H1 (cell line): ENCODE results near the gene C1orf87. TPM values are rescaled to one million over a fixed set of nuclear protein-coding genes. Genes with fewer than 3 reads are reported as not detected.

ENCODE experiments used
- CTCF ChIA-PET: fragments of 300-600 bp; sonication (Branson Sonifier 250); formaldehyde crosslinking; loops from one replicate; lab custom pipeline; 2021; ENCODE audit not compliant: partially characterized antibody; lab: Charles Lee
- POLR2A ChIA-PET: fragments of 300-600 bp; sonication (Branson Sonifier 250); formaldehyde crosslinking; loops from one replicate; lab custom pipeline; 2021; ENCODE audit warnings: inconsistent platforms; ENCODE audit not compliant: partially characterized antibody; lab: Charles Lee
- DNase-seq, 2 experiments: peaks; one replicate each; pipeline versions ENCODE4 v3.0.0 to v3.0.0-alpha.2; 2010 to 2022; ENCODE audit warnings: low spot score in 2 of 2, low read depth in 1 of 2, mixed read lengths in 1 of 2
- FAIRE-seq: peaks from 2 replicates; lab custom pipeline; 2011; peaks lifted over from hg19 to GRCh38; lab: Jason Lieb, UNC
- H2AFZ ChIP-seq: 2 replicates; pipeline ENCODE4 v1.8.1; 2012; ENCODE audit warnings: low read length, inconsistent platforms
- H2AK5ac ChIP-seq: 2 replicates; pipeline ENCODE4 v1.6.1; 2013; ENCODE audit warnings: low read depth, low read length
- H2BK120ac ChIP-seq: replicated peaks from 2 replicates; pipeline ENCODE3; 2013; ENCODE audit warnings: low read depth, low read length, inconsistent platforms
- H2BK12ac ChIP-seq: 2 replicates; pipeline ENCODE4 v1.6.1; 2013; ENCODE audit warnings: low read depth, low read length
- H2BK15ac ChIP-seq: 2 replicates; pipeline ENCODE4 v1.6.1; 2013; ENCODE audit warnings: low read length
- H2BK20ac ChIP-seq: 2 replicates; pipeline ENCODE4 v1.6.1; 2013; ENCODE audit warnings: low read length
- H2BK5ac ChIP-seq: 2 replicates; pipeline ENCODE4 v1.6.1; 2013; ENCODE audit warnings: low read depth, low read length
- H3K14ac ChIP-seq: 2 replicates; pipeline ENCODE4 v1.6.1; 2013; ENCODE audit warnings: inconsistent platforms; ENCODE audit not compliant: insufficient read length
- H3K18ac ChIP-seq: 2 replicates; pipeline ENCODE4 v1.6.1; 2013; ENCODE audit warnings: low read length; ENCODE audit errors: extremely low read depth
- H3K23ac ChIP-seq: 2 replicates; pipeline ENCODE4 v1.6.1; 2013; ENCODE audit warnings: inconsistent platforms; ENCODE audit not compliant: insufficient read length
- H3K23me2 ChIP-seq: 2 replicates; pipeline ENCODE4 v1.6.1; 2013; ENCODE audit warnings: low read depth, low read length
- H3K27ac ChIP-seq: 2 replicates; pipeline ENCODE4 v1.6.1; 2011; ENCODE audit warnings: low read depth, low read length, inconsistent platforms
- H3K27me3 ChIP-seq, 4 experiments: replicated peaks in 1 of 4; 1 replicate in 1 of 4; 2 replicates in 3 of 4; pipeline versions ENCODE4 v1.6.1 to v1.8.1; 2011 to 2013; ENCODE audit warnings: low read length in 3 of 4, mild to moderate bottlenecking in 3 of 4, inconsistent platforms in 2 of 4, mixed read lengths in 2 of 4, moderate library complexity in 1 of 4; ENCODE audit not compliant: control insufficient read depth in 3 of 4, insufficient read depth in 3 of 4; ENCODE audit errors: extremely low read depth in 1 of 4
- H3K36me3 ChIP-seq, 4 experiments: 2 replicates each; pipeline versions ENCODE4 v1.6.1 to v1.8.1; 2011 to 2013; ENCODE audit warnings: mild to moderate bottlenecking in 4 of 4, low read length in 3 of 4, moderate library complexity in 2 of 4, control low read depth in 1 of 4, inconsistent platforms in 1 of 4; ENCODE audit not compliant: insufficient read depth in 4 of 4, control insufficient read depth in 2 of 4
- H3K4ac ChIP-seq: replicated peaks from 2 replicates; pipeline ENCODE3; 2013; ENCODE audit warnings: low read length, low read depth, mixed read lengths, inconsistent platforms; ENCODE audit not compliant: insufficient read length
- H3K4me1 ChIP-seq, 4 experiments: replicated peaks in 1 of 4; 1 replicate in 1 of 4; 2 replicates in 3 of 4; pipeline versions ENCODE4 v1.6.1 to v1.8.1; 2011 to 2013; ENCODE audit warnings: low read length in 3 of 4, inconsistent platforms in 2 of 4, mixed read lengths in 1 of 4; ENCODE audit not compliant: insufficient read depth in 4 of 4, control insufficient read depth in 3 of 4
- H3K4me2 ChIP-seq, 2 experiments: 2 replicates each; pipeline versions ENCODE4 v1.6.1 to v1.8.1; 2011 to 2013; ENCODE audit warnings: low read depth in 2 of 2, low read length in 2 of 2, control low read depth in 1 of 2, inconsistent platforms in 1 of 2, mild to moderate bottlenecking in 1 of 2; ENCODE audit not compliant: insufficient read depth in 1 of 2
- H3K4me3 ChIP-seq, 4 experiments: fragments of 200-600, 300-600 bp in 1 of 4; sonication (generic), shearing (Covaris generic), sonication (Bioruptor Twin) in 1 of 4; 2 replicates each; pipeline versions ENCODE4 v1.5.1 to v1.8.1; 2011 to 2016; ENCODE audit warnings: low read length in 4 of 4, low read depth in 3 of 4, control low read depth in 2 of 4, inconsistent platforms in 2 of 4, mild to moderate bottlenecking in 2 of 4, mixed read lengths in 1 of 4, moderate library complexity in 1 of 4; ENCODE audit not compliant: insufficient read depth in 2 of 4; ENCODE audit errors: extremely low read depth in 1 of 4
- H3K56ac ChIP-seq: replicated peaks from 2 replicates; pipeline ENCODE3; 2013; ENCODE audit warnings: low read depth, mild to moderate bottlenecking, mixed read lengths, low read length, inconsistent platforms; ENCODE audit not compliant: insufficient read length
- H3K79me1 ChIP-seq: 2 replicates; pipeline ENCODE4 v1.6.1; 2013; ENCODE audit warnings: low read depth, low read length, control low read depth
- H3K79me2 ChIP-seq, 2 experiments: 2 replicates each; pipeline versions ENCODE4 v1.6.1 to v1.8.1; 2012 to 2013; ENCODE audit warnings: low read length in 2 of 2, mild to moderate bottlenecking in 2 of 2, inconsistent platforms in 1 of 2; ENCODE audit not compliant: insufficient read depth in 2 of 2, control insufficient read depth in 1 of 2
- H3K9ac ChIP-seq, 4 experiments: replicated peaks in 1 of 4; 1 replicate in 1 of 4; 2 replicates in 3 of 4; pipeline versions ENCODE4 v1.6.1 to v1.8.1; 2011 to 2013; ENCODE audit warnings: low read depth in 3 of 4, low read length in 3 of 4, control low read depth in 2 of 4, mild to moderate bottlenecking in 2 of 4, moderate library complexity in 2 of 4, inconsistent platforms in 1 of 4; ENCODE audit errors: extremely low read depth in 1 of 4
- H3K9me3 ChIP-seq, 2 experiments: 2 replicates each; pipeline versions ENCODE4 v1.6.1 to v1.8.1; 2012 to 2013; ENCODE audit warnings: mild to moderate bottlenecking in 2 of 2, moderate library complexity in 2 of 2, control low read depth in 1 of 2, inconsistent platforms in 1 of 2, low read depth in 1 of 2, low read length in 1 of 2, mixed read lengths in 1 of 2; ENCODE audit not compliant: insufficient read depth in 2 of 2
- H4K20me1 ChIP-seq, 2 experiments: replicated peaks in 1 of 2; 2 replicates each; pipeline versions ENCODE3 to v1.8.1; 2011 to 2013; ENCODE audit warnings: inconsistent platforms in 2 of 2, low read length in 2 of 2, mild to moderate bottlenecking in 1 of 2; ENCODE audit not compliant: insufficient read depth in 2 of 2, control insufficient read depth in 1 of 2
- H4K5ac ChIP-seq: 2 replicates; pipeline ENCODE4 v1.6.1; 2013; ENCODE audit warnings: low read length, low read depth, mixed read lengths, inconsistent platforms; ENCODE audit not compliant: insufficient read length
- H4K8ac ChIP-seq: 2 replicates; pipeline ENCODE4 v1.8.0; 2013; ENCODE audit warnings: mild to moderate bottlenecking, moderate library complexity, low read length, inconsistent platforms; ENCODE audit not compliant: insufficient read depth; ENCODE audit errors: extremely low read depth
- H4K91ac ChIP-seq: replicated peaks from 2 replicates; pipeline ENCODE3; 2013; ENCODE audit warnings: low read length, mixed read lengths, inconsistent platforms; ENCODE audit not compliant: insufficient read length
- MAFK ChIP-seq: IDR thresholded peaks from 2 replicates; pipeline ENCODE4 v1.6.1; 2012; ENCODE audit warnings: low read depth, mild to moderate bottlenecking, improper control_type of control experiment, low read length
- NANOG ChIP-seq: IDR thresholded peaks from 2 replicates; pipeline ENCODE4 v1.6.1; 2011; ENCODE audit warnings: low read length, low read depth, mild to moderate bottlenecking, inconsistent platforms; ENCODE audit not compliant: insufficient read depth, poor library complexity, severe bottlenecking
- RNF2 ChIP-seq: fragments of 200-900, 300-1000 bp; sonication (generic); IDR thresholded peaks from 2 replicates; pipeline ENCODE4 v1.7.1; 2016; ENCODE audit warnings: borderline replicate concordance, low read depth, mild to moderate bottlenecking, antibody characterized with exemption, low read length; ENCODE audit not compliant: poor library complexity, severe bottlenecking; ENCODE audit errors: missing control alignments
- SUZ12 ChIP-seq: fragments of 200-600 bp; sonication (generic); IDR thresholded peaks from 2 replicates; pipeline ENCODE4 v1.6.1; 2012; ENCODE audit warnings: mild to moderate bottlenecking, inconsistent platforms, low read length, moderate library complexity, mixed read lengths
- WGBS, 2 experiments: shearing (Covaris generic) in 1 of 2; methylation state at CpG; one replicate each; pipeline versions ENCODE4 v1.1.6 to v1.1.7; 2013 to 2015; ENCODE audit warnings: low lambda C conversion rate in 2 of 2, mixed read lengths in 2 of 2, inconsistent platforms in 1 of 2, low coverage in 1 of 2, missing lambda C conversion rate in 1 of 2; ENCODE audit not compliant: insufficient replicate concordance in 2 of 2, insufficient coverage in 1 of 2, insufficient read length in 1 of 2; ENCODE audit errors: extremely low coverage in 1 of 2, missing lambda C conversion rate in 1 of 2; 5-methylcytosine and 5-hydroxymethylcytosine counted together
- polyA plus RNA-seq, 7 experiments: library from polyadenylated mRNA; depleted of rRNA in 3 of 7; stranded (reverse) in 5 of 7; unstranded in 2 of 7; fragments of >200 nt in 5 of 7; fragments of 200-250 nt in 2 of 7; gene quantifications; 1 replicate in 5 of 7; 2 replicates in 1 of 7; 4 replicates in 1 of 7; pipeline versions ENCODE4 v1.2.1 to v1.2.3, GENCODE V29; 2011 to 2013; ENCODE audit warnings: missing spikeins in 2 of 7, mixed read lengths in 2 of 7
- total RNA-seq: library from RNA; stranded (reverse); fragmentation: NEBNext Ultra II Directional; extraction: Animal tissue kit (Norgen Biotek cat#: 25700); gene quantifications from 2 replicates; pipeline ENCODE4 v1.2.1, GENCODE V29; 2021

Gene C1orf87
- total and polyA plus RNA-seq, 2 of the 8 experiments (the other 6 are each of a cell fraction or from before 2014, with no cell fraction given) = 0.41 TPM; not detected in 1

- no peak for FAIRE-seq
- H3K23ac ChIP-seq = no peak overlapping the region
Observed at GRCh38 chr1:60101516-60101915, 27.9 kb upstream of the C1orf87 start.

More at GRCh38 chr1:60101516-60101915, 27.9 kb upstream of the C1orf87 start:
- no peak overlapping the region for H2BK5ac ChIP-seq
- no peak overlapping the region for H3K4me3 ChIP-seq
- H3K9ac ChIP-seq = no peak overlapping the region
- CTCF ChIA-PET = interaction anchor here (0.6 to 0.9 kb wide), 3 partner anchors 14 to 199 kb away, joined by 3 read pairs; no protein-coding TSS in a partner anchor
- no peak for DNase-seq
- no peaks in the 10 kb centered on the region for H3K4me1 ChIP-seq
- no peak overlapping the region for H2BK120ac ChIP-seq
- 96% methylated on average over 2 of the region's 2 CpGs; no CpG with 5 or more reads in 1 of the 2 experiments for WGBS, 2 experiments
- H3K14ac ChIP-seq = no peak overlapping the region
- H2AFZ ChIP-seq = no peak overlapping the region
- no peaks in the 10 kb centered on the region for H3K36me3 ChIP-seq
- no peaks in the 10 kb centered on the region for H3K27me3 ChIP-seq
- H3K18ac ChIP-seq = no peak overlapping the region
- H4K8ac ChIP-seq = no peak overlapping the region
- no peaks in the 10 kb centered on the region for H3K79me1 ChIP-seq
- H2BK12ac ChIP-seq = no peak overlapping the region
- H3K4ac ChIP-seq = no peak overlapping the region
- H3K23me2 ChIP-seq = no peaks in the 10 kb centered on the region
- no peaks in the 10 kb centered on the region for H3K9me3 ChIP-seq
- no peak overlapping the region for H2BK20ac ChIP-seq
- H4K91ac ChIP-seq = no peak overlapping the region
- TF ChIP-seq RNF2 (no peak), NANOG (no peak), MAFK (no peak), SUZ12 (no peak)
- H2BK15ac ChIP-seq = no peak overlapping the region
- no peak overlapping the region for H4K5ac ChIP-seq
- no peaks in the 10 kb centered on the region for H4K20me1 ChIP-seq
- no peaks in the 10 kb centered on the region for H3K79me2 ChIP-seq
- POLR2A ChIA-PET = no interaction called here
- no peak overlapping the region for H2AK5ac ChIP-seq
- no peak overlapping the region for H3K56ac ChIP-seq
- H3K27ac ChIP-seq = no peak overlapping the region
- H3K4me2 ChIP-seq = no peak overlapping the region
